IPS-18a (cell line): ENCODE measurements around the gene NOVA2.
A peak's percentile ranks its signal among the peaks of the same experiment; 100 is the strongest.

ENCODE experiments used
- H3K27ac ChIP-seq: one replicate; pipeline ENCODE4 v1.5.1; 2013; ENCODE audit warnings: low read length
- H3K27me3 ChIP-seq: one replicate; pipeline ENCODE4 v1.6.1; 2013; ENCODE audit warnings: mild to moderate bottlenecking, low read length; ENCODE audit not compliant: control insufficient read depth, insufficient read depth
- H3K36me3 ChIP-seq: one replicate; pipeline ENCODE4 v1.6.1; 2013; ENCODE audit warnings: low read depth, low read length; ENCODE audit not compliant: control insufficient read depth
- H3K4me1 ChIP-seq: one replicate; pipeline ENCODE4 v1.6.1; 2013; ENCODE audit warnings: low read depth, low read length; ENCODE audit not compliant: control insufficient read depth
- H3K4me3 ChIP-seq: one replicate; pipeline ENCODE4 v1.5.1; 2013; ENCODE audit warnings: low read length
- H3K9ac ChIP-seq: one replicate; pipeline ENCODE4 v1.6.1; 2013; ENCODE audit warnings: mild to moderate bottlenecking, low read length, moderate library complexity
- H3K9me3 ChIP-seq: one replicate; pipeline ENCODE4 v1.6.1; 2013; ENCODE audit warnings: low read depth, low read length; ENCODE audit not compliant: control insufficient read depth

The NOVA2 gene

DNA sequence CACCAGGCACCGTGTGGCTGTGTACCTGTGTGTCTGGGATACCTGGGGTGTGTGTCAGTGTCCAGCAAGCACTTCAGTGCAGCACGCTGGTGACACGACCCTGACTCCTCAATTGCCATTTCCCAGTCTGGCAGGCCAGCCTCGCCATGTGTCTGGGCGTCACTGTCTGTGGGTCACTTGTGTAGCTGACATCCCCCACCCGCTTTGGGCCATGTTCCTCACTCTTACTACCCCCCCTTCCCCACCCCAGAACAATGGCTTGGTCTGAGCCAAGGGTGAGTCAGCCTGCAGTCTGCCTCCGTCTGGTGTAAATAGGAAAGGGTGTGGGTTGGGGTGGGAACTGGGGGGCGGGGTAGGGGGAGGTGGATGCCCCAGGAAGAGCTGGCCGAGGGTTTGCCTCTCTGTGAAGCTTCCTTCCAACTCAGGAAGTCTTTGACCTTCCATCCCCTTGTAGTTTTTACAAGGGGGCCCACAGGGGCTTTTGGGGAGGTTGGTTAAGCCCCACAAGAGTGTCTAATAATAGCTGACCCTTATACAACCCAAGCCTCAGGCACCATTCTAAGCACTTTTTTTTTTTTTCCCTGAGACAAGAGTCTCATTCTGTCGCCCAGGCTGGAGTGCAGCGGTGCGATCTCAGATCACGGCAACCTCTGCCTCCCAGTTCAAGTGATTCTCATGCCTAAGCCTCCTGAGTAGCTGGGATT, 17.6 kb downstream of the NOVA2 start:
- Histone ChIP-seq H3K9ac (no peak overlapping the region), H3K36me3 (no peaks in the 10 kb centered on the region), H3K4me1 (peaks cover 17% of the 10 kb centered on the region), H3K9me3 (no peaks in the 10 kb centered on the region), H3K27me3 (no peaks in the 10 kb centered on the region), H3K27ac (no peak overlapping the region), H3K4me3 (no peak overlapping the region)

DNA sequence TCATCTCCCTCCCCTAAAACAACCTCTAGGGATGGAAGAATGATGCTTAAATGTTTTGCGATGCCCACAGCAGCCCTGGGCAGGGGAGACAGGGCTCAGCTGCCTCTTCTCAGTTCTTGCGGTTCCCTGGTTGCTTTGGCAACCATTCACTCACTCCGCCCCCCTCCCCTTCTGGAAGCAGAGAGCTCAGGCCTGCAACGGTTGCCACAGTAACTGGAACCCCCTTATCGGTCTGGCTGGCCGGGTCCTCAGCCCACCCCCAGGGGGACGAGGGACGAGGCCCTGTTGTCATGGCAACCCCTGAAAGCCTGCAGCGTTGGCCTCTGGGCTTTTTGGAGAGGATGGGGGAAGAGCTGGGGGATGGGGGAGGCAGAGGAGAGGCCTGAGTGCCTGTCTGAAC, 19.5 kb downstream of the NOVA2 start:
- Histone ChIP-seq H3K9ac (no peak overlapping the region), H3K4me1 (peaks cover 12% of the 10 kb centered on the region), H3K27me3 (no peaks in the 10 kb centered on the region), H3K4me3 (no peak overlapping the region), H3K27ac (no peak overlapping the region), H3K9me3 (no peaks in the 10 kb centered on the region), H3K36me3 (no peaks in the 10 kb centered on the region)

DNA sequence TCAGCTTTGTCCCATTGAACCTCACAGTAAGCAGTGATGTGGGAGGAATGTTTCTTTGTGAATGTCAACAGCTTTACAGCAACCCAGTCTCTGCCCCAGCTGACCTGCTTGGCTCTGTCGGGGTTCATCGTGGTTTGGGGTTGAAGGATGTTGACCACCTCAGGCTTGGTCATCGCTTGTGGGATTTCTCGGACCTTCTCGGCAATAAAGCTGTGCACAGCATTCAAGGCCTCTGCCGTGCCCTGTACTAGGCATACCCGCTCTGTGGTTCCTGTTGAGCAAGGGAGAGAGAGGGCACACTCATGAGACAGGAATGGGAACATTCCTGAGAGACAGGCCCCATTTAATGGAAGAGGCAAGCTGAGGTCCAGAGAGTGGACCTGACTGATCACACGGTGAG, 20.0 kb downstream of the NOVA2 start:
- H3K4me3 ChIP-seq, result peak overlapping the region; percentile 71
- peak overlapping the region; percentile 22 for H3K9ac ChIP-seq
- no peaks in the 10 kb centered on the region for H3K27me3 ChIP-seq
- H3K36me3 ChIP-seq, result no peaks in the 10 kb centered on the region
- H3K27ac ChIP-seq, result peak overlapping the region; percentile 56
- H3K9me3 ChIP-seq, result no peaks in the 10 kb centered on the region
- peaks cover 12% of the 10 kb centered on the region for H3K4me1 ChIP-seq

DNA sequence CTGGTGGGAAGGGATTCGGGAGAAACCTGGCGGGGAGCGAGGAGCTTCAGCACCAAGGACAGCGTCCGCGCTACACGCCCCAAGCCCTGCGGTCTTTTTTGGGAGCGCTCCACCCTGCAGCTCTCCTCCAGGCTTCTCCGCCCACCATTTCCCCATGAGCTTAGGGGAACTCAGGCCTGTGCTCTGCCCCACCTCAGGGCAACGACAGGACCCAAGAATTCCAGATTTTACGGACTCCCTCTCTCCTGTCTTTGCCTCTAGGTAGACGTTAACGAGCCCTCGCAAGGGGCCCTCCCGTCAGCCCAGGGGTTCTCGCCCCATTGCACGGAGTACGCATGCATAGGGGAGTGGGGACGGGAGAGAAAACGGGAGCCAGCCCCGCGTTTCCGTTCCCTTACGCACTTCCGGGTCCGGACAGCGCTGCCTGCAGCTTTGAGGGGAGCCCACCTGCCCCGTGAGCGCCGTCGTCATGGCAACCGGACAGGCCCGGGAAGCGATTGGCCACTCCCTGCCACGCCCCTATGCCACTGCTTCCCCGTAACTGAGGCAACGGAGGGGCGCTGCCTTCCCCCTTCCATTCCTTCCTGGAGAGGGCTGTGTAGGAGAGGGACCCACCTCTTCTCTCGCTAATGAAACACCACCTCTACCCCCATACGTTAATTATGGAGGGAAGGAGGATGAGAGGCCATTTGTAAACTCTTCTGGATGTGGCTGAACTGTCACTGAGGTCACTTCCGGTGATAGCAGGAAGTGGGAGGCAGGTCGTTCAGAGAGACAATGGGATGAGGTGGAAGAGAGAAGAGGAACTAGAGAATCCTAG, 20.8 kb downstream of the NOVA2 start:
- H3K9ac ChIP-seq, result peak overlapping the region; percentile 22
- peak overlapping the region; percentile 71 for H3K4me3 ChIP-seq
- no peaks in the 10 kb centered on the region for H3K9me3 ChIP-seq
- no peaks in the 10 kb centered on the region for H3K36me3 ChIP-seq
- peak overlapping the region; percentile 56 for H3K27ac ChIP-seq
- H3K4me1 ChIP-seq, result peaks cover 12% of the 10 kb centered on the region
- no peaks in the 10 kb centered on the region for H3K27me3 ChIP-seq

DNA sequence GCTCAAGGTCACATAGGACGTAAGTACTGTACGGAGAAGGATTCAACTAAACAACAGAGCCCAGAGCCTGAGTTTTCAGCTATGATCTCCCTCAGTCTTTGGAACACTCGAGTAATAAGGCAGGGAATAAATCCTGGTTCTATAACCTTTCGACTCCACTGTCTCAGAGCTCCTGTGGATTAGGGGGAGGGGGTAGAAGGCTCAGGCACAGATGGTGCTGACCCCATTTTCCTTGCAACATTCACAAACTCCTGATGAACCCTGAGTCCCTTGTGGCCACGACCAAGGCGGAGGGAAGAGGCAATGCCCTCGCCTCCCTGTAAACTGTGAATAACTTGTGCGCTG, 21.4 kb downstream of the NOVA2 start:
- H3K9ac ChIP-seq, result no peak overlapping the region
- peak overlapping the region; percentile 71 for H3K4me3 ChIP-seq

DNA sequence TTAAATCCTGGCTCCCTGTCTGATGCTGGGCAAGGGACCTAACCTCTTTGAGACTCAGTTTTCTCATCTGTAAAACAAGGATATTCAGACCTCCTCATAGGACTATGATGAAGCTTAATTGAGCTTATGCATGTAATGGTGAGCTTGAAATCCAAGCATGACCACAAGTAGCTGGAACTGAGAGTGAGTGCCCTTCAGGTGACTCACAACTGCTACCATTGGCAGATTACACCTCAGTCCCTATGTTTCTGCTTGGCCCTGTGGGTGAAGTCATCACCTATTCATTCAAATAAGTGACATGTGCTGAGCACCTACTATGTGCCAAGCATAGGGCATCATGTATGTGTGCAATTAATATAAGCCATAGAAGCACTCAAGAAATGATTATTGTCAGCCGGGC, 25.7 kb downstream of the NOVA2 start:
- Histone ChIP-seq H3K27me3 (no peaks in the 10 kb centered on the region), H3K36me3 (no peaks in the 10 kb centered on the region), H3K4me3 (no peak overlapping the region), H3K4me1 (peaks cover 4% of the 10 kb centered on the region), H3K27ac (no peak overlapping the region), H3K9me3 (no peaks in the 10 kb centered on the region), H3K9ac (no peak overlapping the region)

More for the DNA sequence above, 21.4 kb downstream of the NOVA2 start:
- H3K4me1 ChIP-seq, result peaks cover 12% of the 10 kb centered on the region
- H3K27me3 ChIP-seq, result no peaks in the 10 kb centered on the region
- H3K36me3 ChIP-seq, result no peaks in the 10 kb centered on the region
- H3K27ac ChIP-seq, result no peak overlapping the region
- H3K9me3 ChIP-seq, result no peaks in the 10 kb centered on the region

DNA sequence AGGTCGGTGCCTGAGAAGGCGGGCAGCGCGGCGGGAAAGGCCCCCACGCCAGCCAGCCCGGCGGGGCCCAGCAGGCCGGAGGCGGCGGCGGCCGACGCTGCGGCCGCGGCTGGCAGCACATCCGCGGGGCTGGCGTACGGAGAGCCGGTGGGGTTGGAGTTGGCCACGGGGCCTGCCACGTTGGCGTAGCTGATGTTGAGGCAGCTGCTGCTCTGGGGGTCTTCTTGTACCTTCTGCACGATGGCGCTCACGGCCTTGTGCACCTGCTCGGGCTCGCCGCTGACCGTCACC, 33.2 kb downstream of the NOVA2 start:
- H3K9me3 ChIP-seq, result no peaks in the 10 kb centered on the region
- H3K4me1 ChIP-seq, result no peaks in the 10 kb centered on the region
- no peaks in the 10 kb centered on the region for H3K27me3 ChIP-seq
- H3K9ac ChIP-seq, result no peak overlapping the region
- H3K36me3 ChIP-seq, result peaks cover 4% of the 10 kb centered on the region
- H3K4me3 ChIP-seq, result no peak overlapping the region
- no peak overlapping the region for H3K27ac ChIP-seq

DNA sequence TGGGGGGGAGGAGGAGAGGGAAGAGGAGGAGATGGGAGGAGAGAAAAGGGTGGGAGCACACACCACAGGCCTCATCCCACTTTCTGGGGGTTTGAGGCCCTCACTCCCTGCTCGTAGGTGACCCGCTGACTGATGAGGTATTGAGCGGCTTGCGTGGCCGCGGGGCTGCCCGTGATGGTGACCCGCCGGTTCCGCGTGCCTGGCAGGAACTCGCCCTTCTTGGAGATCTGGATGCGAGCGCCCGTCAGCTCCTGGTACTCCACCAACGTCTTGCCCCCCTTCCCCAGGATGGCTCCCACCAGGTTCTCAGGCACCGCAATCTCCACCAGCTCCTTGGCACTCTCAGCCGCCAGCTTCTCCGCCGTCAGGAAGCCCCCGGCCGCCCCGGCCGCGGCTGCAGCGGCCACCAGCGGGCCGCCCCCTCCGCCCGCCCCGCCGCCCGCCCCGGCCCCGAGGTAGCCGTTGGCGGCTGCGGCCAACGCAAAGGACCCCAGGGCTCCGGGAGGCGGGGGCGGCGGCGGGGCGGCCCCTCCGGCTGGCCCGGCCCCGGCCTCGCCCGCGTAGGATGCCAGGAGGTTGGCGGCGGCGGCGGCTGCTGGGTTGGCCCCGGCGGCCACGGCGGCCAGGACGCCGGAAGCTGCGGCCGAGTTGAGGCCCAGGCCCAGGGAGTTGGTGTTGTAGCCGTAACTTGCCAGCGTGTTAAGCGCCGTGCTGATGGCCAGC, 33.7 kb downstream of the NOVA2 start:
- no peak overlapping the region for H3K27ac ChIP-seq
- H3K9ac ChIP-seq, result no peak overlapping the region
- H3K4me3 ChIP-seq, result no peak overlapping the region
- H3K4me1 ChIP-seq, result no peaks in the 10 kb centered on the region
- no peaks in the 10 kb centered on the region for H3K27me3 ChIP-seq
- peaks cover 4% of the 10 kb centered on the region for H3K36me3 ChIP-seq
- H3K9me3 ChIP-seq, result no peaks in the 10 kb centered on the region

DNA sequence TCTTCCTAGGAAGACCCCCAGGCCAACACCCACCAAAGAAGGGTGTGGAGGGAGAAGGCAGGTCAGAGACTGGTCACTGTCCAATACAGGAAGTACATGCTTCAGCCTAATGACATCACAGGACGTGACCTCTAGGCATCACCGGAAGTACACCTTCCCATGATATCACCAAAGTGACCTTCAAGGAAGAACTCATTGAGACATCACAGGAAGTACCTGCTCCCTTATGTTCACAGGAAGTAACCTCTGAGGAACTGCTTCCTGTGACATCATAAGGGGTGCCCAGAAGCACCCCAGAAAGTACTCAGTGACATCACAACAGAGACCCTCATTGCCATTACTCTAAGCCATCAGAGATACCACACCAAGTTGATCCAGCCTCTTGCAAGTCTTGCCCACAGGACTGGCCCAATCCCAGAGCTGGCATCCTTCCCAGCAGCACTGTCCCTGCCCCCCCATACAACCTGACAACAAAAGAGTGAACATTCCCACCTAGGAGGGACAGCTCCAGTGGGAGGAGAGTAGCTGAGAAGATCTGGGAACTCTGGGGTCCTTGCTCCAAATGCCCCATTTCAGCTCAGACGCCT, 34.8 kb downstream of the NOVA2 start:
- Histone ChIP-seq H3K4me1 (no peaks in the 10 kb centered on the region), H3K9ac (no peak overlapping the region), H3K4me3 (no peak overlapping the region), H3K36me3 (peaks cover 4% of the 10 kb centered on the region), H3K9me3 (no peaks in the 10 kb centered on the region), H3K27me3 (no peaks in the 10 kb centered on the region), H3K27ac (no peak overlapping the region)

DNA sequence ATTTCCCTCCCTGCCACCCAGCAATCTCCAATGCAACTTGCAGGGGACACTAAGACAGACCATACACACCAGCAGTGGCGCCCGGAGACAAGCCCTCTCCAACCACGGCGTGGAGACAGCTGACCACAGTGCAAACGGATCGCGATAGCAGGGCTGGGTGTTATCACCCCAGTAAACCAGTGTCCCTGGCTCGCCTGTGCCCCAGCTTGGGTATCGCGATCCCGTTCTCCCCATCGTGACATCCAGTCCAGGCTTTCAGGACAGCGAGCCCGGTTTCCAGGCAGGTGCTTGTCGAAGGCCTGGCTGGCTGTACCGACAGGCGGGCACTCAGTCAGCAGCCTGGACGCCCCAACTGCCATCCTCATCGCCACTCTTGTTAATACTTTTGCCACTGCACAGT, 38.4 kb downstream of the NOVA2 start:
- H3K9ac ChIP-seq, result no peak overlapping the region
- H3K9me3 ChIP-seq, result no peaks in the 10 kb centered on the region
- H3K4me3 ChIP-seq, result no peak overlapping the region
- no peak overlapping the region for H3K27ac ChIP-seq
- no peaks in the 10 kb centered on the region for H3K36me3 ChIP-seq
- H3K4me1 ChIP-seq, result no peaks in the 10 kb centered on the region
- H3K27me3 ChIP-seq, result no peaks in the 10 kb centered on the region

DNA sequence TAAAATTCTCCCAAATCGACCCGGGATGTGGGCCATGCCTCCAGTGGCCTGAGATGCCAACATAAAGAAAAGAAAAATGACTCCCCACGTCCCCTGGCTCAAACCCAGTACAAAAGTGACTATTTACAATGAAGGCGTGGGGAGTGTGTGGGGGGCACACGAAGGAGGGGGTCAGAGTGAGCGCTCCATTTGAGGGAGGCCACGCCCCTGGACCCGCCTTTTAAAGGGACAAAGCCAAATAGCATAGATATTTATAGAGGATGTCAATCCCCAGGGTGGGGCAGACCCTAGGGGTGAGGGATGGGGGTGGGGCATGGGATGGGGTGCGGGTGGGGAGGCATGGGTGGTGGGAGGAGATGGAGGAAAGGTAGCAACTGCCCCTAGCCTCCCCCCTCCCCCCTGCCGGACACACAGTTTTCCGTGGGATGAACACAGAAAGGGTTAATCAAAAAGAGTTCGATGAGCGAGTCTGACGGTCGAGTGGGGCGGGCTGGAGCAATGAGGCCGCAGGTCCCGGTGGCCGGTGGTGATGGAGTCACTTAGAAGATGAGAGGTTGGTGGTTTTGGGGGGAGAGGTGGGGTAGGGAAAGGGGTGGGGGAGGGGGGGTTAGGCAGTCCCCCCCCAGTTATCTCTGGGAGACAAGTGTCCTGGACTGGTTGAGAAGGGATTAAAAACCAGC, 39.0 kb downstream of the NOVA2 start:
- Histone ChIP-seq H3K27me3 (no peaks in the 10 kb centered on the region), H3K27ac (no peak overlapping the region), H3K36me3 (no peaks in the 10 kb centered on the region), H3K9ac (no peak overlapping the region), H3K4me1 (no peaks in the 10 kb centered on the region), H3K9me3 (no peaks in the 10 kb centered on the region), H3K4me3 (no peak overlapping the region)
